GM18861 (cell line): Measurements from ENCODE around the gene WBP11.

Experiments used
- ATAC-seq: cut with Tn5 transposase; IDR thresholded peaks from one replicate; pipeline ENCODE4 v1.9.1; 2021; ENCODE audit not compliant: unreplicated experiment

The WBP11 gene

DNA sequence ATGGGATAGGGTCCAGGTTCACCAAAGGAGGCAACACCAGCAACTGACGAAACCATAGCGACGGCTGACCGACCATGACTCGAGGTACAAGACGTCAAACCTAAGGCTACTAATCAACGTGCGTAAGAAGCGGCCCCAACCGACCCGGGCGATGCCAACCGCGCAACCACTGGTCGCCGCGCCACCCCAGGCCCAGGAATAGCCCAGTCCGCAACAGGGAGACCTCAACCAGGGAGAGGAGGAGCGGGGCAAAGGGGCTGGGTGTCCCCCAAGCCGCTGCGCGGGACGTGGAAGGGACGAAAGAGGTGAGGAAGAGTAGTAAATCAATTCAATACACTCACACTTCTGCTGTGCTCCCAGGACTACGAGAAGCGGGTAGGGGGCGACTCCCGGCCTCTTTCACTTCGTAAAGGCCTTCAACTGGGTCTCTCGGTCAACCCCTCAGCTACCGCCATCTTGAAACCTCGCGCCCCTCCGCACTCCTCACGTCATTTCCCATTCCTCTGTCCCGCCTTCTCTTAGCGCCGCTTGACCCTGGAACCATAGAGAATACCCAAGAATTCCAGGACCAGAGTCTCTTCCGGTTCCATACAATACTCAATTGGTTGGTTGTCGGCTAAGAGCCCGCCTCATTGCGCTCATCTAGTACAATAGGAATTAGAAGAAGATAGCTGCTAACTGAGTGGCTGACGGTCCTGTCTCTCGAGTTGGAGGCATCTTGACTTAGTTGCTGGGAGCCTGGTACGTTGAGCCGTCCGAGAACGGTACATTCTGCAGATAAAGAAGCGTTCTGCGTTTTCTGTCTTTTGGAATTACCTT is at the start of gene WBP11, which contains the start of gene C12orf60:
WBP11 (minus strand) TSS at position 468 of the 819 bp plus-strand sequence. CDS start 2,095 bp downstream, outside the sequence.
C12orf60 (plus strand) TSS at position 660 of the 819 bp plus-strand sequence. CDS start 19,266 bp downstream, outside the sequence.
- peak; percentile 100 for ATAC-seq

DNA sequence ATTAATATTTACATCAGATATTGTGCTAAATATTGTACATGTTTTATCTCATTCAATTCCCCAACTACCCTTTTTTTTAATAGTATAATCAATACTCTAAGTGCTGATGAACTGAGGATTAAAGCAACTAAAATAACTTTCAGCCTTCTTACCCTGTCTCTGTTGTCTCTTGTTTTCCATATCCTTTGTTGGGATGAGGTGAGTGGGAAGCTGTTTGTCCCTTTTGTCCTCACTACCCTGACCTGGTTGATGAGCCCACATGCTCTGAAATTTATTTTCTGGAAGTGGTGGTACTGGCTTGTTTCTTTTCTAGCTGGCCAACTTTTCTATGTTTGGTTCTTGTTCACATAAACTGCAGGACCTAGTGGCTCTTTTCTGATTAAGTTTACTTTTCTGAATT is 49.6 kb upstream of the WBP11 start:
- ATAC-seq = no peak

DNA sequence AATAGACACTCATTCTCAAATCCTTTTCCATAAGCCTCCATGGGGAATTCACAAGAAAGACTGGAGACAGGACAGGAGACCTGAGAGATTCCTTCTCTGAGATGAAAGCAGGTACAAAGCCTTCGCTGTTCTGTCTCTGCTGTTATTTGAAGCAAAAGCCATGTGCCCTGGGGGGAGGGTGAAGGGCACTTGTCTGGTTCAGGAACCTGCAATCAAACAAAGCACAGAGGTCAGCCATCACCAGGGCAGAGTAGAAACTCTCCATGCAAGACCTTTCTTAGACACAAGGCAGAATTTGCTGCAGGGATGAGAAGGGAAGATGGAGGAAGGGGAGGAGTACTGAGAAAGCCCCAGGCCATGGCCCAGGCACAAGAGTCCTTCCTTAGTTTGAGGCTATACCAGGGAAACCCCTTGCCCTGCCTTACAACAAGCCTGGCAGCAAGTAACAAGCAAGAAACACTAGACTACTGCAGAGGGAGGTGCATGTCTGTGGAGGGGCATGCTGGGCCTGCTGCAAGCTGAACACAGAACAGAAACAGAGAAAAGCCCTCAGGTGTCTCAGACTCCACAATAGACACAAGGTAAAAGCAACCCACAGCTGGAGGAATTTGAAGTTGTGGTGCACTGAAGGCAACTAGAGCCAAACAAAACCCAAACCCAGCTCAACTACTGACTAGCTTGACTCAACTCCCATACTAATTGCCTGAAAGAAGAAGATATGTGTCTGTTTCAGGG is 47.8 kb upstream of the WBP11 start:
- no peak for ATAC-seq

DNA sequence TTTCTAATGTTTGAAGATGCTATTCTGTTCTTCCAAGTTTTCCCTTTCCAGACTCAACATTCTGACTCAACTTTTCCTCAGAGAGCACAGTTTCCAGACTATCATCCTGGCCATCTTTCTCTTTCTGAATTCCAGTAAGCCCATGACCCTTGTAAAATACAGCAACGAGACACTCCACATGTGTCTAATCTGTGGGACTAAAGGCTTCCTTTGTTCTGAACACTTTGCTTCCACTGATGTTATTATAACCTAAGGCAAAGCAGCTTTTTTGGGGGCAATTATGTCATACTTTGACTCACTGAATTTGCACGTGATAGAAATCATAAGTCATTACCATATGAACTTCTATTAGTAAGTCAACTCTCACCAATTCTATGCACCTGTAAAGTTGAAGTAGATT is 46.4 kb upstream of the WBP11 start:
- ATAC-seq = no peak

DNA sequence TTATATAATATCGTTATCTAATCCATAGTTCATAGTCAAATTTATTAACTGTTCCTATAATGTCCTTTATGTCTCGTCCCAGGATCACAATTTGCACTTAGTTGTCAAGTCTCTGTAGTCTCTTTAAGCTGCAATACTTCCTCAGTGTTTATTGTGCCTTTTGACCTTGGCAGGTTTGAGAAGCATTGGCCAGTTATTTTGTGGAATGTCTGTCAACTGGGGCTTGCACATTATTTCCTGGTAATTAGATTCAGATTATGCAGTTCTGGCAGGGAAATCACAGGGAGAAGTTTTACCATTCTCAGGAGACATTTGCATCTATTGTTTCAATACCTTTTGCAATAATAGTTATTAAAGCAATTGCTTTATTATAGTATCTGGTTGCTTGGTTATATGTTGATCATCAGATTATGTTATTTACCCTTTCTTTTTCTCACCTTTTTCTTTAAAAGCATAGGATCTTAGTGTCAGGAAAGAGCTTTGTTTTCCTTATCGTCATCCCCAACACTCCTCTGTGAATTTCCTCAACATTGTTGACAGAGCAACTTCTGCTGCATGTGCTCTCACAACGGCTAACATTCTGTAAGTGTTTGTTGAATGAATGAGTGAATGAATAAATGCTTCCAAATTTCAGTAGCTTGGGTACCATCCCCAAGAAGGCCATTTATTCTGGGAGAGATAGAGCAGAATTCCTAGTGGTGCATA is 43.8 kb upstream of the WBP11 start:
- no peak for ATAC-seq

DNA sequence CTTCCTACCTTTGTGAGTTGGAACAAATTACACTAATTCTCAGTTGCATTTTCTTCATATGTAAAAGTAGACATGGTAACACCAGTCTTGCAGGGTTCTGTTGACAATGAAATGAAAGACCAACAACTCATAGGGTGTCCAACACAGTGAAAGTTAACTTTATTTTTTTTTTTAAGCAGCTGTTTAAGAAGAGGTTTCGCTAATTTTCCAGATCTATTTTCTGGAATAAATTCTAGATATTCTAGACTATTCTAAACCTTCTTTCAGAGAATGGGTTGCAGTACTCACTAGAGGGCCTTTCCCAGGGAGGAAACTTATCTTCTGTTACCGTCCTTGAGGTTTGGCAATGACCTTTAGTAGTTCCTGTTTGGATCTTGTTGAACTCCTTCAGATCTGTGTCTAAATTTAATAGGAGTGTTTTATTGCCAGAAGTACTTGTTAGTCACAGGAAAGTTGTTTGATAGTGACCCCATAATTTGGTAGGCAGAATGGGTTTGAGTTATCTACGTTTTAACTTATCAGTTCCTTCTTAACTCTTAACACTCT is 42.8 kb upstream of the WBP11 start:
- ATAC-seq = no peak

DNA sequence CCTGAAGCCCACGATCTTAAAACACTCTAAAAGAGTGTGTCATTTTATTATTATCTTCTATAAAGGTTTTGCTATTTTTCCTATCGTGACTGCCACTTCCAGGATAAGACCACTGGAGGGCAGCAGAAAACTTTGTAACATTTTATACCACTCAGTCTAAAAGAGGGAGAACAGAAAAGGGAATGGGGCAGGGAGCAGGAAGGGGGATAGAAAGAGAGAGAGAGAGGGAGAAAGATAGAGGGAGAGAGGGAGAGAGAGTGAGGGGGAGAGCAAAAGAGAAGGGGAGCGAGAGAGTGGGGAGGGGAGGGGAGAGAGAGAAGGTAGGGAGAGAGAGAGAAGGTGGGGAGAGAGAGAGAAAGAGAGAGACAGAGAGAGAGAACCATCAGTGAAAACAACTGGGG is 42.1 kb upstream of the WBP11 start:
- ATAC-seq = peak; percentile 60

DNA sequence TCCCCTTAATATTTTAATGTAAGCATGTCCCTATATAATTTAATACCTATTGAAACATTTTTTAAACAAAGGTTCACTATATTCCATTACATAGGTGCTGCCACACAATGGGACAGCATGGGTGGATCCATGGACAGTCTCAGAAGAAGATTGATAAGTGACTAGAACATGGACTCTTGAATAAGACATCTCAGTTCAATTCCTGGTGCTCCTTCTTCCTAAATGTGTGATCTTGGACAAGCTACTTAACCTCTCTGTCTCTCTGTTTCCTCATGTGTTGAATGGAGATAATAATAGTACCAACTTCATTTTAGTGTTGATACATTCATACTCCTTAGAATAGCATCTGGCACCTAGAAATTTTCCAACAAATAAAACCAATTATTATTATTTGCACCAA is 41.1 kb upstream of the WBP11 start:
- no peak for ATAC-seq

DNA sequence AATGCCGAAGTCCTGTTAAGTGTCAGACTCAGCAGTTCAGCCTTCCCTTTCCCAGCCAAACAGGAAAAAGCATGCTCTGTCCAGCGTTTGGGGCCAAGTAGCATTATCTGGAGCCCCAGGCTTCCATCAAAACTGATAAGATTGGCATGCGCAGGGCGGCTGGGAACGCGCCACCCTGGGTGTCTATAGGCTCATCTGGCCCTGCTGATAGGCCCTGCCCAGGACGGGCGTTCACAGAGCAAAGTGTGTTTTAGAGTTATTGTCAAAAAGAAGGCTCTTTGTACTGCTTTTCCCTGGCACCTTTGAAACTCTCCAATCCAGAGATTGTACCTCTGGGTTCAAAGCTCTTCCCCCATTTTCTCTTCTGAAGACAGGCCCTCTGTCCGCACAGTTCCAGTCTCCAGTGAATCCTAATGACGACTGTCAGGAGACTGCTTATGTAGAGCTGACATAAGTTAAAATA is 40.2 kb upstream of the WBP11 start, which contains the start of gene ART4:
ART4 (minus strand) TSS at position 102 of the 463 bp plus-strand sequence. CDS start 413 bp downstream, outside the sequence.
- no peak for ATAC-seq

DNA sequence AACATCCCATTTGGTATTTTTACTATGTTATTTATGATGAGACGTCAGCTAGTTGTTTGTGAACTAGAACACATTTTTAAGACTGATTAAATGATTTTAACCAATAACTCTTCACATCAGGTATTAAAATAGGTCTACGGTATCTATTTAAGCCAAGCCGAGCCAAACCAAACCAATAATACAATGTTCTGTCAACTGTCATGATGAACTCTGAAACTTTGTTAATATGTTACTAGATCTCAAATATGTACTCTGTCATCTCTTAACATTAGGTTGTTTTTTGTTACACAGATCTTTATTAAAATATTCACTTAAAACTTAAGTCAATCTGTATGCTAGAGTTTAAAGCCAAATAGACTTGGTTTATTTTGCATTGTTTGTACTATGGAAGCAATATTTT is 39.0 kb upstream of the WBP11 start:
- no peak for ATAC-seq

DNA sequence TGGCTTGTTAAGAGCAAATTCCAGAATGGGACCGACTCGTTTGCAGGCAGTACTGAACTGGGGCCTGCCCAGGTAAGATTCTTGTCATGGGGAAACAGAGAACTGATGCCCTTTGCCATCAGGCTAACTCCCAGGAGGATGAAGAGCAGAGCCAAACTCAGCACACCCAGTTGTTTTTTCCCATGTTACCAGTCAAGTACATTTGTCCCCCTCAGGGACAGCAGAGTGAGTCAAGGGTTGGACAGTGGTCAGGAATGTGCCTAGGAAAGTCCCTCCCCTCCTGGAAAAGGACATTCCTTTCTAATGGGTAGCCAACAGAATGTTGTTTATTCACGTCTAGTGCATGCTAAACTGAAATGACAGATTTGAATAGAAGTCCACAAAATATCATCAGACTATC is 38.5 kb upstream of the WBP11 start:
- no peak for ATAC-seq

DNA sequence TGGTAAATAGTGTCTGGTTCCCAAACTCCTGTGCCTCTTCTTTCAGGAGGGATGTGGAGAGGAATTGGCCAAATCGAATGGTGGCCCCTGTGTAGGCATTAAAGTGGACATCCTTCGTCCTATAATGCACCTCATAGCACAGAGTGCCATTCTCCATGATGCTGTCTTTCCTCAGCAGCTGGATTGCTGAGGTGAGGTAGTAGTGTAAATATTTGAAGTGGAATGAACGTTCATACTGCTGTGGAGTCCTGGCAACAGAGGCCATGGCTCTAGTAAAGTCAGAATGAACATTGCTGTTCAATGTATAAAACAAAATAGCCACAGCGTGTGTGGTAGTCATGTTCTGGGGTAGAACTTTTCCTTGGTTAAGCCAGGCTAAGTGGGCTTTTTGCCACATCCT is 37.3 kb upstream of the WBP11 start:
- ATAC-seq = no peak

DNA sequence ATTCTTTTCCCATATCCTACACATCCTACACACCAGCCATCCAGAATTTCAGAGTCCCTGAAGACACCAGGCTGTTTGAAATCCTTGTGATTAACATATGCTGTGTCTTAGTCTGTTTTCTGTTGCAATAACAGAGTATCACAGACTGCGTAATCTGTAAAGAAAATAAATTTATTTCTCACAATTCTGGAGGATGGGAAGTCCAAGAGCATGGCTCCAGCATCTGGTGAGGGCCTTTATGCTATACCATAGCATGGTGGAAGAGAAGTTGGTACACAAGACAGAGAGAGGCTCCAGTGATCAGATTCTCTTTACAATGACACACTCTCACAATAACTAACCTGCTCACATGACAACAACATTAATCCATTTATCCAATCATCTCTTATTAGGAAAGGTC is 36.0 kb upstream of the WBP11 start:
- ATAC-seq = no peak

DNA sequence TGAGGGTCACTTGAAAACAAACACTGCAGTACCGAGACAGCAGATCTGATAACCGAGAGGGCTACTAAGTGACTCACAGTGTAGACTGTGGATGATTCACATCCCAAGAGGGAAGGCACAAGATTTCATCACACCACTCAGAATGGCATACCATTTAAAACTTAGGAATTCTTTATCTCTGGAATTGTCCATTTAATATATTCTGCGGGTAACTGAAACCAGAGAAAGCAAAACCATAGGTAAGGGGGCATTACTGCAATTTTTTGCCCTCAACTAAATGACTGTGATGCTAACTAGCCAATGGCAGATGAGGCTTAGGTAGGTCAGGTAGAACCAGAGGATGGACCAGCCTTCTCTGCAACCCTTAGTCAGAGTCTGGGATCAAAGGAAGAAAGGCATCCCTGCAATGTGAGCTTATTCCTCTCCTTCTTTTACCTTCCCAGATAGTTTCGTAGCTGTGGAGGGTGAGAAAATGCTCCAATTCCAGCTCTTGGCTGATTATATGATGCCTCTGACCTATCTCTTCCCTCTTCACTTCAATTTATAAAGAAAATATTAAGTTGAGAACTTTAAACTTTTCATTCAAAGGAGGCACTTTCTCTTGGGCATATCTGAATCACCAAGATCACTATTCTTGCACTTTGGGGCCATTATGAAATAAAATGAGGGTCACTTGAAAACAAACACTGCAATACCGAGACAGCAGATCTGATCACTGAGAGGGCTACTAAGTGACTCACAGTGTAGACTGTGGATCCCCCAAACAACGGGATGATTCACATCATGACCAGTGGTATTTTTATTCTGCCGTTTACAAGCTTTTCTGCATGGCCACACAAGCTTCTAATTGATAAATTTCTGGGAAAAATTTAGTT is 33.3 kb upstream of the WBP11 start:
- no peak for ATAC-seq

DNA sequence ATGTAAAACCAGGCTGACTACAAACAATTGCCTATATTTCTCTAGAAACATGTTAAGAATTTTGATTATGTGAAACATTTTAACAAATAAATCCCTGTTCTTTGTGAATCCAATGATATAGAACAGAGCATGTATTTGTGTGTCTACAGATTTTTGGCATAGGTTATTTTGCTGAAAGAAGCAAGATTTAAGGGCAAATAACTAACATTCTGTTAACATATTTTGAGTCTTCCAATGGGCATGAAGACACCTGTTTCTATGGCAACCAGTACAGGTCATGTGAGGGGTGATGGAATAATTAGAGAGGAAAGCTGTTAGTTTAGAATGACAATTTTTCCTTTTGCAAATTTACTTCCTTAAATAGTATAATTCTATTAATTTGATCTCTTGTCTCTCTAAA is 31.2 kb upstream of the WBP11 start:
- no peak for ATAC-seq

DNA sequence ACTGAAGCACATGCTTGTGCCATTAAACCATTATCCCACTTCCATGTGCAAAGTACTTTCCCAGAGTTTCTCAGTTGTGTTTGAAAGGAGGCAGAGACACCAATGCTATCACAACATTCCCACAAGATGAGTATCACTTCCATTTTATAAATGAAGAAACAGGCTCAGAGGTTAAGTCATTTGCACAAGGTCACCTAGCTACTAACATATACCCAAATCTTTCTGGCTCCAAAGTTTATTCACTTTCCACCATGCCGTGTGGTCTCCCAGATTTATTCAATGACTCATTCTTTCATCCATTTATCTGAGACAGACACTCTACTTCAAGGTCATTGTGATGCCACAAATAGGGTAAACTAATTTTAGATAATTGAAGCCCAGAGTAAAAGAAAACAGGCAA is 30.7 kb upstream of the WBP11 start:
- no peak for ATAC-seq

DNA sequence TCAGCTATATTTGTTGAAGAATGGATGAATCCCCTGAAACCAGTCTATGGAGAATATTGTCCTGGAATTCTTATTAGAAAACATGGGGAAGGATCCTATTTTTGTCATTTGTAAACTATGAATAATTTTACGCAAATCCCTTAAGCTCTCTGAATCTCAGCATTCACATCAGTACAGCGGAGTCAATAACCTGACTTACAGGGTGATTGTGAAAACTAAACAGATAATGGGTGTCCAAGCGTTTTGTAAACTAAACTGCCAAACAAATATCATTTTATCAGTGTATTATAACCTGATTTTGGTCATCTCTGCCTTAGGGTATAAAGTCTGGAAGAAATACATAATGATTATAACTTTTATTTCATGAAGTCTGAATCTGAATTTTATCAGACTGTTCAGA is 30.1 kb upstream of the WBP11 start:
- ATAC-seq = no peak

DNA sequence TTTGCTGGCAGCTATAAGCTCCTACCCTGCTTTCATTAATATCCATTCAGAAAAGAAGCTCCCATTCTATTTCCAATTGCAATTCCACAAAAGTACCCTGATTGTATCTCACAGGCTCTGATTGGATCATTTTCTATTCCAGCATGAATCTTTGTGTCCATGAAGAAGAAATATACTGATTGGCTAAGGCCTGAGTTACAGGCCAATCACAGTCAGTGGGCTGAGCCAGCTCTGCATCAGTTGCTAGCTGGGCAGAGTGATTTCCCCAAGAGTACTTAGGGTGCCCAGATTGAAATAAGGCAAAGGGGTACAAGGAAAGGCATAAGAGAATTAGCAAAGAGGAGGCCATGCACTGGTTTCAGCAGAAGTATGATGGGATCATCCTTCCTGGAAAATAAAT is 25.6 kb upstream of the WBP11 start:
- peak; percentile 94 for ATAC-seq

DNA sequence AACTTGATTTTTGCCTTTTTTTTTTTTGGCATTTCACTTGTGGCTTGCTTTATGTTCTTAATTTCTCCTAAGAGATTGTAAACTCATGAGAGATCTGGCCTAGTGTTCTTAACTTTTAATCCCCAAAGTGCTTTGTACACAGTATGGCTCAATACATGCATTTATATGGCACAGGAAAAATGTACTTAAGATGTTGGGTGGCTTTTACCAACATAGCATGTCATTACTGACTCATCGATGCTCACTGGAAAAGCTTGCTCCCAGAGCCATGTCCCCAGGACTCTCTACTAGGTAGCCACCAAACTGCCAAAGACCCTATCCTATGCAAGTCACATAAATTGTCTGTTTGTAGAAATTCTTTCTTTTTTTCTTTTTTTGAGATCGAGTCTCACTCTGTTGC is 23.8 kb upstream of the WBP11 start:
- no peak for ATAC-seq

DNA sequence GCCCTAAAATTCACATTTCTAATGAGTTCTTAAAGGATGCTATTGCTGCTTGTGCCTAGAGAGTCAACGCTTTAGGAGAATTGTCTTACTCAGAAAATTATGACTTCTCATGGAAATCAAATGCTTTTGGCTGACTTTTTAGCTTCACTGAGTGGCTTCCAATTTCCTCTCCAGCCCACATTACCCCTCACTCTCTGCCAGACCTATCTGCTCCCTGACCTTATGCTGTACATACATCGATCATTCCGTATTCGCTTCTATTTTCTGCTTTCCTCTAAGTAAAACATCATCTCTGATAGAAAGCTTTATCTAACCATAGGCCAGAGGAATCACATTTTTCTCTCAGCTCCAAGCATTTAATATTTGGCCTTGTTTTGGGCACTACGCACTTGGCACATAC is 23.2 kb upstream of the WBP11 start:
- ATAC-seq = no peak
